GM12878 (cell line): ENCODE measurements around the gene LCLAT1. TPM values are rescaled to one million over a fixed set of nuclear protein-coding genes. Genes with fewer than 3 reads are reported as not detected.

Source experiments
- ATAC-seq: fragments of 200-7000 bp; cut with Tn5 transposase; 3 replicates; pipeline ENCODE4 v1.9.1; 2020; ENCODE audit warnings: mild to moderate bottlenecking, moderate library complexity
- BruUV-seq: library from RNA; stranded (reverse); fragments of 400-500 nt; replicated peaks from 2 replicates; lab custom pipeline; 2021; lab: Mats Ljungman, UMichigan
- CTCF ChIA-PET: fragments of 300-600 bp; sonication (Branson Sonifier 250); formaldehyde crosslinking; extraction: SDS; loops from one replicate; lab custom pipeline; 2021; ENCODE audit warnings: inconsistent platforms; lab: Yijun Ruan, JAX
- POLR2A ChIA-PET: fragments of 350-600 bp; formaldehyde crosslinking; extraction: SDS; loops from one replicate; lab custom pipeline; 2021; ENCODE audit warnings: inconsistent platforms; lab: Charles Lee
- RAD21 ChIA-PET: fragments of 300-600 bp; sonication (Branson Sonifier 250); formaldehyde crosslinking; loops from one replicate; lab custom pipeline; 2023; ENCODE audit warnings: antibody characterized with exemption; ENCODE audit not compliant: unreplicated experiment; lab: Charles Lee
- SMC1A ChIA-PET: fragments of 300-600 bp; sonication (Branson Sonifier 250); formaldehyde crosslinking; loops from one replicate; lab custom pipeline; 2023; ENCODE audit not compliant: unreplicated experiment, uncharacterized antibody; lab: Charles Lee
- DNase-seq: peaks from one replicate; pipeline ENCODE4 v3.0.0-alpha.2; 2011; ENCODE audit warnings: low read depth, low spot score
- FAIRE-seq: peaks from 3 replicates; lab custom pipeline; 2011; peaks lifted over from hg19 to GRCh38; lab: Jason Lieb, UNC
- H2AFZ ChIP-seq: 2 replicates; pipeline ENCODE4 v1.6.0; 2011; ENCODE audit warnings: low read depth, low read length, control low read depth; ENCODE audit not compliant: control insufficient read depth
- H3K27ac ChIP-seq: 2 replicates; pipeline ENCODE4 v1.5.1; 2011; ENCODE audit warnings: control low read depth; ENCODE audit not compliant: control insufficient read depth, insufficient read depth
- H3K27me3 ChIP-seq, 2 experiments: replicated peaks in 1 of 2; 2 replicates each; pipeline versions ENCODE4 v1.6.0 to v1.6.1; 2011; ENCODE audit warnings: low read length in 1 of 2; ENCODE audit not compliant: control insufficient read depth in 2 of 2, insufficient read depth in 2 of 2
- H3K36me3 ChIP-seq, 2 experiments: 2 replicates each; pipeline ENCODE4 v1.5.1; 2011; ENCODE audit warnings: low read length in 1 of 2; ENCODE audit not compliant: control insufficient read depth in 2 of 2, insufficient read depth in 2 of 2
- H3K4me1 ChIP-seq: 2 replicates; pipeline ENCODE4 v1.6.1; 2011; ENCODE audit warnings: mild to moderate bottlenecking, low read length, moderate library complexity, mixed read lengths; ENCODE audit not compliant: control insufficient read depth, insufficient read depth
- H3K4me2 ChIP-seq: 2 replicates; pipeline ENCODE4 v1.6.0; 2011; ENCODE audit warnings: control low read depth; ENCODE audit not compliant: control insufficient read depth, insufficient read depth
- H3K4me3 ChIP-seq: fragments of 200-600 bp; sonication (generic); 2 replicates; pipeline ENCODE4 v1.5.1; 2016
- H3K79me2 ChIP-seq: 2 replicates; pipeline ENCODE4 v1.6.0; 2011; ENCODE audit warnings: low read length; ENCODE audit not compliant: control insufficient read depth, insufficient read depth
- H3K9ac ChIP-seq: 2 replicates; pipeline ENCODE4 v1.8.0; 2011; ENCODE audit warnings: low read length, control low read depth, mixed read lengths; ENCODE audit not compliant: control insufficient read depth, insufficient read depth
- H3K9me3 ChIP-seq: replicated peaks from 3 replicates; pipeline ENCODE4 v1.5.1; 2011; ENCODE audit warnings: mild to moderate bottlenecking, low read length; ENCODE audit not compliant: control insufficient read depth, insufficient read depth
- H4K20me1 ChIP-seq: 2 replicates; pipeline ENCODE4 v1.6.0; 2011; ENCODE audit not compliant: control insufficient read depth, insufficient read depth
- BCLAF1 ChIP-seq: fragments of 450-650 bp; IDR thresholded peaks from 2 replicates; pipeline ENCODE4 v1.6.1; 2017; ENCODE audit warnings: antibody characterized with exemption, mild to moderate bottlenecking, moderate library complexity
- BHLHE40 ChIP-seq, 2 experiments: fragments of 450-650 bp in 1 of 2; IDR thresholded peaks; 2 replicates each; pipeline ENCODE4 v1.6.1; 2011 to 2017; ENCODE audit warnings: low read depth in 2 of 2, borderline replicate concordance in 1 of 2, improper control_type of control experiment in 1 of 2, low read length in 1 of 2, mild to moderate bottlenecking in 1 of 2
- EP300 ChIP-seq, 2 experiments: fragments of 150-350 bp in 1 of 2; IDR thresholded peaks; 2 replicates each; pipeline ENCODE4 v1.6.1; 2011 to 2012; ENCODE audit warnings: low read depth in 2 of 2, low read length in 2 of 2, borderline replicate concordance in 1 of 2, improper control_type of control experiment in 1 of 2, inconsistent platforms in 1 of 2; ENCODE audit not compliant: control insufficient read depth in 1 of 2
- JUNB ChIP-seq: IDR thresholded peaks from 2 replicates; pipeline ENCODE4 v1.6.1; 2016; ENCODE audit warnings: antibody characterized with exemption, mild to moderate bottlenecking
- LARP7 ChIP-seq: fragments of 450-650 bp; IDR thresholded peaks from 2 replicates; pipeline ENCODE4 v1.6.1; 2017; ENCODE audit warnings: mild to moderate bottlenecking
- MTA3 ChIP-seq: IDR thresholded peaks from 2 replicates; pipeline ENCODE4 v1.6.1; 2012; ENCODE audit warnings: low read length, inconsistent platforms, borderline replicate concordance
- MXI1 ChIP-seq: fragments of 150-350 bp; IDR thresholded peaks from 2 replicates; pipeline ENCODE4 v1.6.1; 2011; ENCODE audit warnings: low read depth, mild to moderate bottlenecking, inconsistent platforms, low read length, improper control_type of control experiment
- WGBS: methylation state at CpG from one replicate; pipeline ENCODE4 v1.1.6; 2016; ENCODE audit warnings: low lambda C conversion rate; ENCODE audit not compliant: insufficient replicate concordance, insufficient coverage; ENCODE audit errors: missing lambda C conversion rate; 5-methylcytosine and 5-hydroxymethylcytosine counted together
- in situ Hi-C: fragments of 300-500 bp; cut with MboI; formaldehyde crosslinking; loops from 9 replicates; pipeline ENCODE4 v1.14.3; 2018; ENCODE audit warnings: mixed read lengths
- intact Hi-C: fragments of 100-400 bp; cut with micrococcal nuclease; formaldehyde crosslinking; loops from one replicate; pipeline ENCODE4 v1.14.2; 2022; ENCODE audit not compliant: unreplicated experiment
- polyA plus RNA-seq, 11 experiments: library from polyadenylated mRNA; depleted of rRNA in 4 of 11; unstranded in 6 of 11; stranded (reverse) in 5 of 11; fragments of >200 nt; fragmentation: Nextera tagmentation in 4 of 11; fragmentation: Illumina TruSeq in 1 of 11; extraction: Ambion mirVana in 4 of 11; extraction: Trizol in 1 of 11; gene quantifications; 1 replicate in 1 of 11; 2 replicates in 10 of 11; pipeline versions ENCODE4 v1.2.1 to v1.2.3, GENCODE V29; 2011 to 2016; ENCODE audit warnings: inconsistent platforms in 2 of 11, missing spikeins in 2 of 11, low read depth in 1 of 11
- total RNA-seq, 4 experiments: library from RNA; depleted of rRNA in 3 of 4; stranded (reverse); fragments of >200 nt in 3 of 4; fragmentation: Illumina TruSeq in 1 of 4; extraction: Trizol in 1 of 4; gene quantifications; 2 replicates each; pipeline versions ENCODE4 v1.2.1 to v1.2.3, GENCODE V29; 2013 to 2021

Gene LCLAT1
- total and polyA plus RNA-seq, 10 of the 15 experiments (the other 5 are each of a cell fraction or from before 2014, with no cell fraction given) = 8.1 to 33.0 (median 15.9) TPM

GRCh38 chr2:30522421-30522820, 75.4 kb downstream of the LCLAT1 start (continued):
- TF ChIP-seq LARP7 (no peak), MXI1 (no peak), BHLHE40 (IDR thresholded peaks at IDR 0.05; ENCODE audit: borderline replicate concordance in 1 of 2, low read depth in 2 of 2, low read length in 1 of 2) (no peak), JUNB (no peak)

GRCh38 chr2:30527411-30527810, 80.4 kb downstream of the LCLAT1 start:
- H3K36me3 ChIP-seq = 0 out of 4 replicates have a peak, but pooled peaks cover 0 to 4% of the 10 kb centered on the region in 2 experiments
- no TSS peak for BruUV-seq

More at GRCh38 chr2:30527411-30527810, 80.4 kb downstream of the LCLAT1 start:
- ChIA-PET CTCF (no interaction called here), POLR2A (interaction anchor here (0.5 to 0.6 kb wide), 2 partner anchors 42 to 1780 kb away, joined by 4 to 5 read pairs; no protein-coding TSS in a partner anchor), RAD21 (no interaction called here), SMC1A (no interaction called here)
- intact Hi-C loops (no loop called here), in situ Hi-C loops (no loop called here)
- Histone ChIP-seq H3K4me3 (no peak overlapping the region), H3K27ac (no peak overlapping the region), H3K27me3 (no peaks in the 10 kb centered on the region), H3K79me2 (no peaks in the 10 kb centered on the region), H4K20me1 (no peaks in the 10 kb centered on the region), H3K9me3 (peaks cover 5% of the 10 kb centered on the region; the same call in 2 of the 3 replicates), H3K9ac (no peak overlapping the region), H2AFZ (no peak overlapping the region), H3K4me1 (no peaks in the 10 kb centered on the region), H3K4me2 (no peak overlapping the region)
- no peak for FAIRE-seq
- WGBS = 98% methylated on average over 2 of the region's 2 CpGs
- TF ChIP-seq MTA3 (no peak), EP300 (IDR thresholded peaks at IDR 0.05; ENCODE audit: borderline replicate concordance in 1 of 2, control insufficient read depth in 1 of 2, low read depth in 2 of 2, low read length in 2 of 2) (no peak), BCLAF1 (no peak)
- DNase-seq = no peak
- ATAC-seq = no peak
